HepG2 (cell line): Measurements from ENCODE around the gene DCDC2. TPM values are rescaled to one million over a fixed set of nuclear protein-coding genes. Genes with fewer than 3 reads are reported as not detected.

ENCODE experiments used
- DMAP1 ChIP-seq: IDR thresholded peaks from 2 replicates; pipeline ENCODE4 v1.6.1; 2016
- ERF ChIP-seq: IDR thresholded peaks from 2 replicates; pipeline ENCODE4 v1.6.1; 2018; ENCODE audit warnings: missing biosample characterization, missing genetic modification reagents
- HDAC6 ChIP-seq: fragments of 200-600 bp; sonication (generic); IDR thresholded peaks from 2 replicates; pipeline ENCODE4 v1.7.0; 2017; ENCODE audit warnings: mild to moderate bottlenecking, antibody characterized with exemption, low read length, low read depth
- PAXIP1 ChIP-seq: sonication (generic); formaldehyde crosslinking; conservative IDR thresholded peaks from 2 replicates; pipeline ENCODE4 v1.4.0; 2020; ENCODE audit warnings: mild to moderate bottlenecking, missing genetic modification reagents, moderate library complexity
- PITX1 ChIP-seq: sonication (generic); formaldehyde crosslinking; IDR thresholded peaks from 2 replicates; pipeline ENCODE4 v1.5.1; 2020; ENCODE audit warnings: mild to moderate bottlenecking, missing genetic modification reagents
- SMAD9 ChIP-seq: sonication (generic); formaldehyde crosslinking; IDR thresholded peaks from 2 replicates; pipeline ENCODE4 v1.5.1; 2020; ENCODE audit warnings: mild to moderate bottlenecking, missing genetic modification reagents
- SPEN ChIP-seq: sonication (generic); formaldehyde crosslinking; IDR thresholded peaks from 2 replicates; pipeline ENCODE4 v1.5.1; 2020; ENCODE audit warnings: low read depth, mild to moderate bottlenecking, missing genetic modification reagents
- ZBTB46 ChIP-seq: sonication (generic); formaldehyde crosslinking; IDR thresholded peaks from 2 replicates; pipeline ENCODE4 v1.4.0; 2020; ENCODE audit warnings: mild to moderate bottlenecking, missing genetic modification reagents, borderline replicate concordance
- ZNF550 ChIP-seq: sonication (generic); formaldehyde crosslinking; IDR thresholded peaks from 2 replicates; pipeline ENCODE4 v1.4.0; 2020; ENCODE audit warnings: mild to moderate bottlenecking, missing genetic modification reagents, borderline replicate concordance
- ZNF563 ChIP-seq: sonication (generic); formaldehyde crosslinking; IDR thresholded peaks from 2 replicates; pipeline ENCODE4 v1.8.0; 2022; ENCODE audit warnings: mild to moderate bottlenecking, moderate library complexity, missing genetic modification reagents
- polyA plus RNA-seq, 8 experiments: library from polyadenylated mRNA; depleted of rRNA in 3 of 8; stranded (reverse) in 7 of 8; unstranded in 1 of 8; fragments of >200 nt; fragmentation: Illumina TruSeq in 4 of 8; extraction: Trizol in 4 of 8; gene quantifications; 2 replicates each; pipeline versions ENCODE4 v1.2.1 to v1.2.3, GENCODE V29; 2011 to 2016; ENCODE audit warnings: low read depth in 4 of 8, missing spikeins in 1 of 8, mixed read lengths in 1 of 8; ENCODE audit not compliant: insufficient read depth in 1 of 8
- total RNA-seq, 5 experiments: library from RNA; depleted of rRNA; stranded (reverse); fragments of >200 nt; fragmentation: Illumina TruSeq; extraction: Trizol; gene quantifications; 2 replicates each; pipeline ENCODE4 v1.2.3, GENCODE V29; 2016; ENCODE audit warnings: low read depth in 1 of 5
- TF ChIP-seq, protein P1 (sequence below): sonication (generic); formaldehyde crosslinking; IDR thresholded peaks from 2 replicates; pipeline ENCODE4 v1.5.1; 2020; ENCODE audit warnings: mild to moderate bottlenecking, moderate library complexity, missing genetic modification reagents
- TF ChIP-seq, protein P2 (sequence below): sonication (generic); formaldehyde crosslinking; IDR thresholded peaks from 2 replicates; pipeline ENCODE4 v1.8.0; 2022; ENCODE audit warnings: missing genetic modification reagents, mild to moderate bottlenecking, moderate library complexity, borderline replicate concordance
- TF ChIP-seq, protein P3 (sequence below): sonication (generic); formaldehyde crosslinking; conservative IDR thresholded peaks from 2 replicates; pipeline ENCODE4 v1.8.1; 2023; ENCODE audit warnings: missing genetic modification reagents
- TF ChIP-seq, protein P4 (sequence below): sonication (generic); formaldehyde crosslinking; IDR thresholded peaks from 2 replicates; pipeline ENCODE4 v1.4.0; 2020; ENCODE audit warnings: missing genetic modification reagents

Gene DCDC2
- total and polyA plus RNA-seq, 2 of the 13 experiments (the other 11 are each of a cell fraction or from before 2014, with no cell fraction given): 9.0 to 36.2 TPM

DNA sequence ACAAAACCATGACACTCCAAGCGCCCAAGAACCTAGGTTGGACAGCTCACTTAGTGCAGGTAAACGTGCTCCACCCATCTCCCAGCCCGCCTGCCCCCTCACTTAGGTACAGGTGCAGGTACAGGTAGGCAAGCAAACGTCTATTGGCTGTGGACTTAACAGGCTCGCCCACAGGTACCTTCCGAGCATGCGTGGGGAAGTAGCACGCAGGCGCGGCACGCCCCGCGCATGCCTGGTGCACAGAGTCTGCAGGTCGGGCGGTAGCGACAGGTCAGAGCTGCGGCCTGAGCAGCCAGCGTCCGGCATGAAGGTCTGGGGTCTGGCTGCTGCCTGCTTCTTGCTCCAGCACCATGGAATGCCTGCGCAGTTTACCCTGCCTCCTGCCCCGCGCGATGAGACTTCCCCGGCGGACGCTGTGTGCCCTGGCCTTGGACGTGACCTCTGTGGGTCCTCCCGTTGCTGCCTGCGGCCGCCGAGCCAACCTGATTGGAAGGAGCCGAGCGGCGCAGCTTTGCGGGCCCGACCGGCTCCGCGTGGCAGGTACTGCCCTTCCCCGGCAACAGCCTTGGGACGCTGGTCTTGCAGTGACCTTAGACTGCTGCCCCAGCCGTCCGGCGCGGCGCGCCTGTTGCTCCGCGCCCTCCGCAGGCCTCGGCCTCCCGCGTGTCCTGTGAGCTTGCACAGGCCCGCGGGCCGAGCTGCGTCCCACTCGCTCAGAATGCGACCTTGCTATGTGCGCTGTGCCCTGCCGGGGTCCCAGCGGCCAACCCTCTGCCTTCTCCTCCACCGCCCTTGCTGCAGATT, 45.0 kb upstream of the DCDC2 start, which contains the start of gene MRS2 (continued):
- TF ChIP-seq DMAP1 (peak; percentile 85; the same call in 1 of the 2 replicates), ERF (CRISPR knock-in tag) (peak; percentile 46; the same call in 1 of the 2 replicates), ZBTB46 (CRISPR knock-in tag) (peak; percentile 96), SMAD9 (CRISPR knock-in tag) (no peak; the same call in 1 of the 2 replicates), PITX1 (peak; percentile 84), ZNF550 (CRISPR knock-in tag) (peak; percentile 87; the same call in 1 of the 2 replicates), SPEN (CRISPR knock-in tag) (peak; percentile 97), ZNF563 (CRISPR knock-in tag) (peak; percentile 92), PAXIP1 (CRISPR knock-in tag) (peak; percentile 61), HDAC6 (no peak)
- TF ChIP-seq, protein P1, sequence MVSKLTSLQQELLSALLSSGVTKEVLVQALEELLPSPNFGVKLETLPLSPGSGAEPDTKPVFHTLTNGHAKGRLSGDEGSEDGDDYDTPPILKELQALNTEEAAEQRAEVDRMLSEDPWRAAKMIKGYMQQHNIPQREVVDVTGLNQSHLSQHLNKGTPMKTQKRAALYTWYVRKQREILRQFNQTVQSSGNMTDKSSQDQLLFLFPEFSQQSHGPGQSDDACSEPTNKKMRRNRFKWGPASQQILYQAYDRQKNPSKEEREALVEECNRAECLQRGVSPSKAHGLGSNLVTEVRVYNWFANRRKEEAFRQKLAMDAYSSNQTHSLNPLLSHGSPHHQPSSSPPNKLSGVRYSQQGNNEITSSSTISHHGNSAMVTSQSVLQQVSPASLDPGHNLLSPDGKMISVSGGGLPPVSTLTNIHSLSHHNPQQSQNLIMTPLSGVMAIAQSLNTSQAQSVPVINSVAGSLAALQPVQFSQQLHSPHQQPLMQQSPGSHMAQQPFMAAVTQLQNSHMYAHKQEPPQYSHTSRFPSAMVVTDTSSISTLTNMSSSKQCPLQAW (CRISPR knock-in tag): peak; percentile 14; the same call in 1 of the 2 replicates
- TF ChIP-seq, protein P2, sequence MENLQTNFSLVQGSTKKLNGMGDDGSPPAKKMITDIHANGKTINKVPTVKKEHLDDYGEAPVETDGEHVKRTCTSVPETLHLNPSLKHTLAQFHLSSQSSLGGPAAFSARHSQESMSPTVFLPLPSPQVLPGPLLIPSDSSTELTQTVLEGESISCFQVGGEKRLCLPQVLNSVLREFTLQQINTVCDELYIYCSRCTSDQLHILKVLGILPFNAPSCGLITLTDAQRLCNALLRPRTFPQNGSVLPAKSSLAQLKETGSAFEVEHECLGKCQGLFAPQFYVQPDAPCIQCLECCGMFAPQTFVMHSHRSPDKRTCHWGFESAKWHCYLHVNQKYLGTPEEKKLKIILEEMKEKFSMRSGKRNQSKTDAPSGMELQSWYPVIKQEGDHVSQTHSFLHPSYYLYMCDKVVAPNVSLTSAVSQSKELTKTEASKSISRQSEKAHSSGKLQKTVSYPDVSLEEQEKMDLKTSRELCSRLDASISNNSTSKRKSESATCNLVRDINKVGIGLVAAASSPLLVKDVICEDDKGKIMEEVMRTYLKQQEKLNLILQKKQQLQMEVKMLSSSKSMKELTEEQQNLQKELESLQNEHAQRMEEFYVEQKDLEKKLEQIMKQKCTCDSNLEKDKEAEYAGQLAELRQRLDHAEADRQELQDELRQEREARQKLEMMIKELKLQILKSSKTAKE (CRISPR knock-in tag): peak; percentile 71; the same call in 1 of the 2 replicates
- TF ChIP-seq, protein P3, sequence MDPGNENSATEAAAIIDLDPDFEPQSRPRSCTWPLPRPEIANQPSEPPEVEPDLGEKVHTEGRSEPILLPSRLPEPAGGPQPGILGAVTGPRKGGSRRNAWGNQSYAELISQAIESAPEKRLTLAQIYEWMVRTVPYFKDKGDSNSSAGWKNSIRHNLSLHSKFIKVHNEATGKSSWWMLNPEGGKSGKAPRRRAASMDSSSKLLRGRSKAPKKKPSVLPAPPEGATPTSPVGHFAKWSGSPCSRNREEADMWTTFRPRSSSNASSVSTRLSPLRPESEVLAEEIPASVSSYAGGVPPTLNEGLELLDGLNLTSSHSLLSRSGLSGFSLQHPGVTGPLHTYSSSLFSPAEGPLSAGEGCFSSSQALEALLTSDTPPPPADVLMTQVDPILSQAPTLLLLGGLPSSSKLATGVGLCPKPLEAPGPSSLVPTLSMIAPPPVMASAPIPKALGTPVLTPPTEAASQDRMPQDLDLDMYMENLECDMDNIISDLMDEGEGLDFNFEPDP: no peak
- TF ChIP-seq, protein P4, sequence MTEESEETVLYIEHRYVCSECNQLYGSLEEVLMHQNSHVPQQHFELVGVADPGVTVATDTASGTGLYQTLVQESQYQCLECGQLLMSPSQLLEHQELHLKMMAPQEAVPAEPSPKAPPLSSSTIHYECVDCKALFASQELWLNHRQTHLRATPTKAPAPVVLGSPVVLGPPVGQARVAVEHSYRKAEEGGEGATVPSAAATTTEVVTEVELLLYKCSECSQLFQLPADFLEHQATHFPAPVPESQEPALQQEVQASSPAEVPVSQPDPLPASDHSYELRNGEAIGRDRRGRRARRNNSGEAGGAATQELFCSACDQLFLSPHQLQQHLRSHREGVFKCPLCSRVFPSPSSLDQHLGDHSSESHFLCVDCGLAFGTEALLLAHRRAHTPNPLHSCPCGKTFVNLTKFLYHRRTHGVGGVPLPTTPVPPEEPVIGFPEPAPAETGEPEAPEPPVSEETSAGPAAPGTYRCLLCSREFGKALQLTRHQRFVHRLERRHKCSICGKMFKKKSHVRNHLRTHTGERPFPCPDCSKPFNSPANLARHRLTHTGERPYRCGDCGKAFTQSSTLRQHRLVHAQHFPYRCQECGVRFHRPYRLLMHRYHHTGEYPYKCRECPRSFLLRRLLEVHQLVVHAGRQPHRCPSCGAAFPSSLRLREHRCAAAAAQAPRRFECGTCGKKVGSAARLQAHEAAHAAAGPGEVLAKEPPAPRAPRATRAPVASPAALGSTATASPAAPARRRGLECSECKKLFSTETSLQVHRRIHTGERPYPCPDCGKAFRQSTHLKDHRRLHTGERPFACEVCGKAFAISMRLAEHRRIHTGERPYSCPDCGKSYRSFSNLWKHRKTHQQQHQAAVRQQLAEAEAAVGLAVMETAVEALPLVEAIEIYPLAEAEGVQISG (CRISPR knock-in tag): peak; percentile 91
